Activated B cell treated with CpG ODN at 0.5 μM for 24 hours (primary cell): ENCODE measurements around the gene PGM2. TPM values are rescaled to one million over a fixed set of nuclear protein-coding genes. Genes with fewer than 3 reads are reported as not detected.

Source experiments
- ATAC-seq: fragments of 200-7000 bp; cut with Tn5 transposase; one replicate; pipeline ENCODE4 v1.10.0; 2021; ENCODE audit warnings: low read depth, mild to moderate bottlenecking, moderate library complexity
- CTCF ChIA-PET: fragments of 350-600 bp; sonication (Branson Sonifier 250); formaldehyde crosslinking; loops from one replicate; lab custom pipeline; 2021; ENCODE audit warnings: antibody characterized with exemption; lab: Charles Lee
- POLR2A ChIA-PET: fragments of 350-600 bp; sonication (Branson Sonifier 250); formaldehyde crosslinking; loops from one replicate; lab custom pipeline; 2021; ENCODE audit warnings: antibody characterized with exemption; lab: Charles Lee
- DNase-seq: peaks from one replicate; pipeline ENCODE4 v3.0.0; 2022
- H3K27ac Mint-ChIP-seq: one replicate; pipeline ENCODE4 v1.8.0; 2020; ENCODE audit warnings: mixed read lengths
- H3K27me3 Mint-ChIP-seq: one replicate; pipeline ENCODE4 v1.8.0; 2021; ENCODE audit warnings: mixed read lengths
- H3K36me3 Mint-ChIP-seq: one replicate; pipeline ENCODE4 v1.8.0; 2021; ENCODE audit warnings: low read depth, mixed read lengths
- H3K4me1 Mint-ChIP-seq: one replicate; pipeline ENCODE4 v1.8.0; 2021; ENCODE audit warnings: mixed read lengths
- H3K4me3 Mint-ChIP-seq: one replicate; pipeline ENCODE4 v1.8.0; 2020; ENCODE audit warnings: mild to moderate bottlenecking, mixed read lengths
- H3K9me3 Mint-ChIP-seq: one replicate; pipeline ENCODE4 v1.8.0; 2020; ENCODE audit warnings: mixed read lengths
- CTCF ChIP-seq: fragments of 200-600 bp; IDR thresholded peaks from one replicate; pipeline ENCODE4 v1.8.0; 2022; ENCODE audit warnings: antibody characterized with exemption, mild to moderate bottlenecking
- intact Hi-C: fragments of 100-400 bp; cut with micrococcal nuclease; formaldehyde crosslinking; loops from one replicate; pipeline ENCODE4 v1.15.1; 2024
- total RNA-seq: library from RNA; stranded (reverse); gene quantifications from 2 replicates; pipeline ENCODE4 v1.2.3, GENCODE V29; 2022

Gene PGM2
- total RNA-seq, 1 donor from 2014 or later: 26.4 TPM

- peaks cover 4% of the 10 kb centered on the region for H3K27me3 Mint-ChIP-seq
- ChIA-PET CTCF (no interaction called here), POLR2A (no interaction called here)
- ATAC-seq (no peak), DNase-seq (no peak)
- no peak for TF ChIP-seq CTCF
- peaks cover 10% of the 10 kb centered on the region for H3K9me3 Mint-ChIP-seq
- no peak overlapping the region for H3K4me3 Mint-ChIP-seq
- H3K27ac Mint-ChIP-seq: no peak overlapping the region
- intact Hi-C loops: no loop called here
- H3K4me1 Mint-ChIP-seq: no peaks in the 10 kb centered on the region
- no peaks in the 10 kb centered on the region for H3K36me3 Mint-ChIP-seq
Observed at GRCh38 chr4:37788819-37789218, 37.7 kb upstream of the PGM2 start.

- no peak overlapping the region for H3K27ac Mint-ChIP-seq
- no peaks in the 10 kb centered on the region for H3K36me3 Mint-ChIP-seq
- H3K27me3 Mint-ChIP-seq: peaks cover 6% of the 10 kb centered on the region
- intact Hi-C loops: no loop called here
- H3K9me3 Mint-ChIP-seq: peaks cover 10% of the 10 kb centered on the region
- TF ChIP-seq CTCF: no peak
- H3K4me3 Mint-ChIP-seq: no peak overlapping the region
- DNase-seq: no peak
- ChIA-PET CTCF (interaction anchor here (0.8 kb wide), 1 partner anchor 189 kb away, joined by 4 read pairs; no protein-coding TSS in a partner anchor), POLR2A (no interaction called here)
- ATAC-seq: no peak
- no peaks in the 10 kb centered on the region for H3K4me1 Mint-ChIP-seq
Observed at GRCh38 chr4:37792241-37792640, 34.2 kb upstream of the PGM2 start.

GRCh38 chr4:37793562-37793961, 32.9 kb upstream of the PGM2 start:
- H3K4me3 Mint-ChIP-seq: no peak overlapping the region
- peaks cover 3% of the 10 kb centered on the region for H3K27me3 Mint-ChIP-seq
- intact Hi-C loops: loop anchor here (1.0 kb wide), 2 partner anchors 190 to 340 kb away; a partner anchor contains a TSS
- H3K27ac Mint-ChIP-seq: no peak overlapping the region
- CTCF ChIA-PET: interaction anchor here (1.5 to 2.5 kb wide), 3 partner anchors 192 to 241 kb away, joined by 3 to 19 read pairs (median 5); no protein-coding TSS in a partner anchor
- TF ChIP-seq CTCF: no peak
- DNase-seq (no peak), ATAC-seq (peak; percentile 47)
- no peaks in the 10 kb centered on the region for H3K4me1 Mint-ChIP-seq
- peaks cover 10% of the 10 kb centered on the region for H3K9me3 Mint-ChIP-seq
- H3K36me3 Mint-ChIP-seq: no peaks in the 10 kb centered on the region
- POLR2A ChIA-PET: no interaction called here

- H3K9me3 Mint-ChIP-seq: peaks cover 10% of the 10 kb centered on the region
- intact Hi-C loops: no loop called here
- H3K4me1 Mint-ChIP-seq: no peaks in the 10 kb centered on the region
- H3K36me3 Mint-ChIP-seq: no peaks in the 10 kb centered on the region
- H3K27me3 Mint-ChIP-seq: peaks cover 2% of the 10 kb centered on the region
- DNase-seq: no peak
- ChIA-PET POLR2A (no interaction called here), CTCF (interaction anchor here (1.5 to 2.5 kb wide), 4 partner anchors 189 to 241 kb away, joined by 3 to 19 read pairs (median 4); no protein-coding TSS in a partner anchor)
- TF ChIP-seq CTCF: no peak
- no peak for ATAC-seq
- no peak overlapping the region for H3K27ac Mint-ChIP-seq
- H3K4me3 Mint-ChIP-seq: no peak overlapping the region
Observed at GRCh38 chr4:37794056-37794455, 32.4 kb upstream of the PGM2 start.

- ChIA-PET CTCF (interaction anchor here (1.6 to 2.5 kb wide), 4 partner anchors 191 to 240 kb away, joined by 4 to 19 read pairs (median 6); no protein-coding TSS in a partner anchor), POLR2A (no interaction called here)
- H3K9me3 Mint-ChIP-seq: peaks cover 10% of the 10 kb centered on the region
- no peak for TF ChIP-seq CTCF
- H3K4me1 Mint-ChIP-seq: no peaks in the 10 kb centered on the region
- peaks cover 3% of the 10 kb centered on the region for H3K27me3 Mint-ChIP-seq
- H3K4me3 Mint-ChIP-seq: no peak overlapping the region
- no peak overlapping the region for H3K27ac Mint-ChIP-seq
- ATAC-seq (no peak), DNase-seq (no peak)
- intact Hi-C loops: no loop called here
- no peaks in the 10 kb centered on the region for H3K36me3 Mint-ChIP-seq
Observed at GRCh38 chr4:37795581-37796195, 30.8 kb upstream of the PGM2 start.
